Thyroid gland (tissue), 4 donors: Measurements from ENCODE around the gene CLEC7A.

Experiments
- CTCF ChIP-seq, 6 experiments: fragments of 200-600 bp in 3 of 6; fragments of 450-650 bp in 3 of 6; sonication (generic) in 3 of 6; IDR thresholded peaks; one replicate each; pipeline ENCODE4 v1.5.1; 2016 to 2019; ENCODE audit warnings: antibody characterized with exemption in 6 of 6, mild to moderate bottlenecking in 2 of 6, inconsistent platforms in 1 of 6, moderate library complexity in 1 of 6
- POLR2A ChIP-seq, 2 donors: fragments of 450-650 bp; IDR thresholded peaks; one replicate each; pipeline ENCODE4 v1.6.1; 2017; ENCODE audit warnings: antibody characterized with exemption in 2 of 2, mild to moderate bottlenecking in 2 of 2, moderate library complexity in 1 of 2

GRCh38 chr12:10169104-10169503 lies 39.1 kb upstream of the CLEC7A start:
- TF ChIP-seq CTCF (IDR thresholded peaks at IDR 0.05): no peak
- no peak for TF ChIP-seq POLR2A (IDR thresholded peaks at IDR 0.05)
